ENCODE measurements around the gene HNRNPAB. TPM values are rescaled to one million over a fixed set of nuclear protein-coding genes. Genes with fewer than 3 reads are reported as not detected.
"Not testable (repeated sequence)": the region's sequence is repeated elsewhere in the genome, so short reads cannot be mapped to it uniquely, and the experiment has no call there.

HNRNPAB gene
- total RNA-seq, 4 donors from 2014 or later: 98.4 to 135 (median 104) TPM

DNA sequence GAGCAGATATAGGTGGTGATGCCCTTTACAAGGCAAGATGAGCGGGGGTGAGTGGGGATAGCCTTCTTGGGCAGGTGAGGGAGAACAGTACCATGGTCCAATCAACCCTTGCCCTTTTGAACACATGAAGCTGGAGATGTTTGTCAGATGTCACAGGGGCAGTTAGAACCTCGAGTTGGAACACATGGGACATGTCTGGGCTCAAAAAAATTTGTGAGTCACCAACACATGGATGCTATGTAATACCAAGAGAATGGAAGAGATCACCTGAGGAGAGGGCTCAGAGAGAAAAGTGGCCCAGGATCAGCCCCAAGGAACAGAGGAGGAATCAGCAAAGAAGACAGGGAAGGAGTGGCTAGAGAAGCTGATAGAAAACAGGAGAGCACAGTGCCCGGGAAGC, 23.6 kb downstream of the HNRNPAB start:
- Histone ChIP-seq H3K4me1 (peaks cover 20 to 36% (median 31%) of the 10 kb centered on the region in 4 donors), H3K4me3 (no peak overlapping the region), H3K27ac (replicated peaks in 1 of 4) (no peak overlapping the region), H3K27me3 (no peaks in the 10 kb centered on the region), H3K9me3 (no peaks in the 10 kb centered on the region), H3K36me3 (peaks cover 20 to 79% (median 59%) of the 10 kb centered on the region in 4 donors)
- DNase-seq (ENCODE audit: extremely low spot score): no peak
- intact Hi-C loops (cut with DNase I): no loop called here
- WGBS: 88% methylated on average over 3 of the region's 3 CpGs
- TF ChIP-seq POLR2A (IDR thresholded peaks at IDR 0.05; ENCODE audit: low read depth) (no peak), POLR2AphosphoS5 (IDR thresholded peaks at IDR 0.05) (no peak), EP300 (IDR thresholded peaks at IDR 0.05) (no peak)
- TF ChIP-seq, protein P1, sequence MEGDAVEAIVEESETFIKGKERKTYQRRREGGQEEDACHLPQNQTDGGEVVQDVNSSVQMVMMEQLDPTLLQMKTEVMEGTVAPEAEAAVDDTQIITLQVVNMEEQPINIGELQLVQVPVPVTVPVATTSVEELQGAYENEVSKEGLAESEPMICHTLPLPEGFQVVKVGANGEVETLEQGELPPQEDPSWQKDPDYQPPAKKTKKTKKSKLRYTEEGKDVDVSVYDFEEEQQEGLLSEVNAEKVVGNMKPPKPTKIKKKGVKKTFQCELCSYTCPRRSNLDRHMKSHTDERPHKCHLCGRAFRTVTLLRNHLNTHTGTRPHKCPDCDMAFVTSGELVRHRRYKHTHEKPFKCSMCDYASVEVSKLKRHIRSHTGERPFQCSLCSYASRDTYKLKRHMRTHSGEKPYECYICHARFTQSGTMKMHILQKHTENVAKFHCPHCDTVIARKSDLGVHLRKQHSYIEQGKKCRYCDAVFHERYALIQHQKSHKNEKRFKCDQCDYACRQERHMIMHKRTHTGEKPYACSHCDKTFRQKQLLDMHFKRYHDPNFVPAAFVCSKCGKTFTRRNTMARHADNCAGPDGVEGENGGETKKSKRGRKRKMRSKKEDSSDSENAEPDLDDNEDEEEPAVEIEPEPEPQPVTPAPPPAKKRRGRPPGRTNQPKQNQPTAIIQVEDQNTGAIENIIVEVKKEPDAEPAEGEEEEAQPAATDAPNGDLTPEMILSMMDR (IDR thresholded peaks at IDR 0.05): no peak

DNA sequence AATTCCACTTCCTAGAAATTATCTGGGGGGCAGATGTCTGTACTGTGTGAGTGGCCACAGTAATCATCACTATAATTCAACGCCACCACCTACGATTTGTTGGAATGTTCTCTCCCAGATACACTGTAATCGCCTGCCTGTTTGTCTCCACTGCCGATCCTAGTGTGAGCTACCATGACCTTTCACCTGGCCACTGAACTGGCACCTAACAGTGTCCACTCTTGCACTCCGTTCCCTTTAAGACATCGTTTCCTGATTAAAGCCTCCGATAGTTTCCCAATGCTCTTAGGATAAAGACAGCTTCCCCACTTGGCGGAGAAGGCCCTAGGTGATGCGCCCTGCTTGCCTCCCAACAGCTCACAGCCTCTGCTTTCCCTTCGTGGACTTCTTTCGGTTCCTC, 24.3 kb downstream of the HNRNPAB start:
- WGBS: 95% methylated on average over 11 of the region's 11 CpGs
- no peaks in the 10 kb centered on the region for H3K9me3 ChIP-seq
- intact Hi-C loops (cut with DNase I): no loop called here
- no peak overlapping the region for H3K4me3 ChIP-seq
- peaks cover 20 to 73% (median 56%) of the 10 kb centered on the region in 4 donors for H3K36me3 ChIP-seq
- no peaks in the 10 kb centered on the region for H3K27me3 ChIP-seq
- DNase-seq (ENCODE audit: extremely low spot score): no peak
- no peak overlapping the region for H3K27ac ChIP-seq (replicated peaks in 1 of 4)
- peaks cover 20 to 39% (median 35%) of the 10 kb centered on the region in 4 donors for H3K4me1 ChIP-seq
- TF ChIP-seq EP300 (IDR thresholded peaks at IDR 0.05): no peak
- TF ChIP-seq, protein P1 (IDR thresholded peaks at IDR 0.05): no peak
- no peak for TF ChIP-seq POLR2A (IDR thresholded peaks at IDR 0.05; ENCODE audit: low read depth)
- no peak for TF ChIP-seq POLR2AphosphoS5 (IDR thresholded peaks at IDR 0.05)

DNA sequence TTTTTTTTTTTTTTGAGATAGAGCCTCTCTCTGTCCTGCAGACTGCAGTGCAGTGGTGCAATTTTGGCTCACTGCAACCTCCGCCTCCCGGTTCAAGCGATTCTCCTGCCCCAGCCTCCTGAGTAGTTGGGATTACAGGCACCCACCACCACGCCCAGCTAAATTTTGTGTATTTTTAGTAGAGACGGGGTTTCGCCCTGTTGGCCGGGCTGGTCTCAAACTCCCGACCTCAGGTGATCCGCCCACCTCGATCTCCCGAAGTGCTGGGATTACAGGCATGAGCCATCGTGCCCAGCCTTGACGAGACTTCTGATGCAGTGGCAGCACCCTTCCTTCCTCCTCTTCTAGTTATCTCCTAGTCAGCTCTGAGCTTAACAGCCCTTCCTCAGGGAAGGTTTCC, 24.8 kb downstream of the HNRNPAB start:
- Histone ChIP-seq H3K36me3 (peaks cover 20 to 68% (median 54%) of the 10 kb centered on the region in 4 donors), H3K4me1 (peaks cover 20 to 35% (median 33%) of the 10 kb centered on the region in 4 donors)
- 93% methylated on average over 13 of the region's 13 CpGs for WGBS
- DNase-seq (ENCODE audit: extremely low spot score); H3K4me3 ChIP-seq; H3K9me3 ChIP-seq; intact Hi-C loops (cut with DNase I); H3K27ac ChIP-seq (replicated peaks in 1 of 4); H3K27me3 ChIP-seq: not testable (repeated sequence)

DNA sequence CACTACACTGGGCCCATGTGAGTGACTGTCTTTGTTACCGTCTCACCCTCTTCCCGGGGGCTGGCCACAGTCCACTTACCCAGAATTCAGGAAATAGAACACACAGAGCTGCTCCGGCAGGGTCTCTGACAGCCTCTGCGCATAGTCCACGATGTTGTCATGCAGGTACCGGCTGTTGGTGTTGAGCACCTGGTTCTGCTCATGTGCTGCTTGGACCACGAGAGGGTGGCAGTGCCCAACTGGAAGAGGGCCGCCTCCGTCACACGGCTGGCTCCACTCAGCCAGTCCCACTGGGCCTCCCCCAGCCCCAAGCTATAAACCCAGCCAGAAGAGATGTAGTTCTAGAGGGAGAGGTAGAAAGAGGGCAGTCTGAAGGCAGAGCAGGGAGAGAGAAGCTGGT, 25.5 kb downstream of the HNRNPAB start:
- TF ChIP-seq, protein P1 (IDR thresholded peaks at IDR 0.05): no peak
- TF ChIP-seq EP300 (IDR thresholded peaks at IDR 0.05) (no peak), POLR2AphosphoS5 (IDR thresholded peaks at IDR 0.05) (no peak), POLR2A (IDR thresholded peaks at IDR 0.05; ENCODE audit: low read depth) (no peak)
- Histone ChIP-seq H3K4me1 (peaks cover 22 to 39% (median 35%) of the 10 kb centered on the region in 4 donors), H3K27ac (replicated peaks in 1 of 4) (no peak overlapping the region), H3K9me3 (no peaks in the 10 kb centered on the region), H3K27me3 (no peaks in the 10 kb centered on the region), H3K4me3 (no peak overlapping the region), H3K36me3 (peaks cover 20 to 60% (median 51%) of the 10 kb centered on the region in 4 donors)
- no peak for DNase-seq (ENCODE audit: extremely low spot score)
- 94% methylated on average over 9 of the region's 10 CpGs for WGBS
- intact Hi-C loops (cut with DNase I): no loop called here

DNA sequence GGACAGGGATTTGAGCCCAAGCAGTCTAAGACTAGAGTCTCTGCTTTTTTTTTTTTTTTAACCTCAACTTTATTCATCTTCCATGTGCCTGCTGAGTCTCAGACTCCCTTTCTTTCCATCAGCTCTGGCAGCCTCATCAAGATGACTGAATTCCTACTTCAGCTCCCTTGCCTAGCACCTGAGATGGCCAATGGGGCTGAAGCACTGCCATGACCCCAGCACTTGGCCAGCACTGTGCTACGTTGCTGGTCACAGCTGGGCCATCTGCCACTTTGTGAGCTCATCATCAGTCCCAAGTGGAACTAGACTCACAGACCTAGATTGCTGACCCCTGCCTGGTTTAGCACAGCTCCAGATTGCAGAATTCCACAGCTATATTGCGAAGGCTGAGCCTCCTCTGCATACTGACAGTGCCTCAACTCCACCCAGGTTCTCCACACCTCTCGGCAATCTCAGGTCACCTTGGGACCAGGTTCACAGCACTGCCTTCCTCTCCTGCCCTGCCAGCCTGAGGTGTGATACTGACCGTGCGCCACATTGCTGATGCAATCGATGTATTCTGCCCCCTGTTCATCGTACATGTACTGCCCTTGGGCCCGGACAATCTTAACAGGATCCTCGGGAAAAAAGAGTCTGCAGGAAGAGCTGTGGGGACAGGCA, 26.7 kb downstream of the HNRNPAB start:
- no peaks in the 10 kb centered on the region for H3K27me3 ChIP-seq
- whole genome bisulfite sequencing: 76% methylated on average over 8 of the region's 9 CpGs
- intact Hi-C loops (cut with DNase I): no loop called here
- peaks cover 20 to 51% (median 41%) of the 10 kb centered on the region in 4 donors for H3K36me3 ChIP-seq
- H3K4me3 ChIP-seq: peak overlapping the region; percentile 89 to 95 (median 92)
- TF ChIP-seq POLR2AphosphoS5 (IDR thresholded peaks at IDR 0.05) (no peak), EP300 (IDR thresholded peaks at IDR 0.05) (no peak), POLR2A (IDR thresholded peaks at IDR 0.05; ENCODE audit: low read depth) (no peak)
- TF ChIP-seq, protein P1 (IDR thresholded peaks at IDR 0.05): no peak
- H3K9me3 ChIP-seq: no peaks in the 10 kb centered on the region
- H3K27ac ChIP-seq (replicated peaks in 1 of 4): peak overlapping the region in 1 of 4 donors; percentile 97
- H3K4me1 ChIP-seq: peaks cover 31 to 42% (median 36%) of the 10 kb centered on the region in 4 donors
- DNase-seq (ENCODE audit: extremely low spot score): no peak
